ENCODE measurements around the gene TRMT61B. TPM values are rescaled to one million over a fixed set of nuclear protein-coding genes. Genes with fewer than 3 reads are reported as not detected.

The TRMT61B gene
- total and polyA plus RNA-seq, 10 of the 15 experiments (the other 5 are each of a cell fraction or from before 2014, with no cell fraction given), result 12.8 to 23.7 (median 18.1) TPM

- no peaks in the 10 kb centered on the region for H3K4me1 ChIP-seq (ENCODE audit: control insufficient read depth, insufficient read depth, low read length)
- no peaks in the 10 kb centered on the region for H3K79me2 ChIP-seq (ENCODE audit: control insufficient read depth, insufficient read depth, low read length)
- no peak overlapping the region for H2AFZ ChIP-seq (ENCODE audit: control insufficient read depth, low read depth, low read length)
- H3K9me3 ChIP-seq (replicated peaks; ENCODE audit: control insufficient read depth, insufficient read depth, low read length), result no peaks in the 10 kb centered on the region
- H3K27me3 ChIP-seq (replicated peaks in 1 of 2; ENCODE audit: control insufficient read depth in 2 of 2, insufficient read depth in 2 of 2, low read length in 1 of 2), result no peaks in the 10 kb centered on the region
- H3K4me3 ChIP-seq, result no peak overlapping the region
- in situ Hi-C loops (cut with MboI), result no loop called here
- TF ChIP-seq NBN (IDR thresholded peaks at IDR 0.05) (no peak), DPF2 (IDR thresholded peaks at IDR 0.05) (no peak), ATF2 (IDR thresholded peaks at IDR 0.05; ENCODE audit: low read length) (no peak), EZH2 (IDR thresholded peaks at IDR 0.05; ENCODE audit: borderline replicate concordance, control insufficient read depth, low read depth, low read length) (no peak), TARDBP (IDR thresholded peaks at IDR 0.05; ENCODE audit: borderline replicate concordance) (no peak), PML (IDR thresholded peaks at IDR 0.05; ENCODE audit: low read length) (no peak), KLF5 (IDR thresholded peaks at IDR 0.05; ENCODE audit: partially characterized antibody) (no peak), RUNX3 (IDR thresholded peaks at IDR 0.05; ENCODE audit: low read length) (no peak), RELA (IDR thresholded peaks at IDR 0.05; ENCODE audit: borderline replicate concordance, partially characterized antibody) (no peak), CEBPB (IDR thresholded peaks at IDR 0.05; ENCODE audit: borderline replicate concordance in 1 of 2, low read depth in 2 of 2, low read length in 2 of 2) (no peak), EP300 (IDR thresholded peaks at IDR 0.05; ENCODE audit: borderline replicate concordance in 1 of 2, control insufficient read depth in 1 of 2, low read depth in 2 of 2, low read length in 2 of 2) (no peak)
- BruUV-seq (replicated peaks), result no TSS peak
- ChIA-PET CTCF (interaction anchor here (1.1 to 4.1 kb wide), 4 partner anchors 18 to 208 kb away, joined by 3 to 26 read pairs (median 4); no protein-coding TSS in a partner anchor), RAD21 (ENCODE audit: unreplicated experiment) (interaction anchor here (0.6 kb wide), 1 partner anchor 22 kb away, joined by 6 read pairs; no protein-coding TSS in a partner anchor), POLR2A (no interaction called here), SMC1A (ENCODE audit: uncharacterized antibody, unreplicated experiment) (interaction anchor here (1.2 kb wide), 1 partner anchor 208 kb away, joined by 8 read pairs; no protein-coding TSS in a partner anchor)
- 73% methylated on average over 4 of the region's 4 CpGs for WGBS (ENCODE audit: insufficient coverage, insufficient replicate concordance, low lambda C conversion rate, missing lambda C conversion rate)
- H3K36me3 ChIP-seq (ENCODE audit: control insufficient read depth in 2 of 2, insufficient read depth in 2 of 2, low read length in 1 of 2), result peaks cover 0 to 17% of the 10 kb centered on the region in 2 experiments; a peak in 2 of 4 replicates
- FAIRE-seq (no peak), ATAC-seq (no peak), DNase-seq (ENCODE audit: low read depth, low spot score) (no peak)
- H3K27ac ChIP-seq (ENCODE audit: control insufficient read depth, insufficient read depth), result no peak overlapping the region
- no peak overlapping the region for H3K9ac ChIP-seq (ENCODE audit: control insufficient read depth, insufficient read depth, low read length)
- intact Hi-C loops (cut with micrococcal nuclease; ENCODE audit: unreplicated experiment), result no loop called here
- H3K4me2 ChIP-seq (ENCODE audit: control insufficient read depth, insufficient read depth), result no peak overlapping the region
- H4K20me1 ChIP-seq (ENCODE audit: control insufficient read depth, insufficient read depth), result no peaks in the 10 kb centered on the region
Measured at GRCh38 chr2:28802975-28803429, 67.1 kb downstream of the TRMT61B start.

All from GM12878 (cell line).